HUES48 (cell line): ENCODE data around the gene PALM3.
A peak's percentile ranks its signal among the peaks of the same experiment; 100 is the strongest.
"Not testable (repeated sequence)": the region's sequence is repeated elsewhere in the genome, so short reads cannot be mapped to it uniquely, and the experiment has no call there.

ENCODE experiments used
- H3K27ac ChIP-seq: one replicate; pipeline ENCODE4 v1.7.0; 2013; ENCODE audit warnings: low read depth, low read length, inconsistent platforms
- H3K27me3 ChIP-seq: 2 replicates; pipeline ENCODE4 v1.6.1; 2013; ENCODE audit warnings: mild to moderate bottlenecking, low read length; ENCODE audit not compliant: control insufficient read depth, insufficient read depth
- H3K36me3 ChIP-seq: 2 replicates; pipeline ENCODE4 v1.6.1; 2013; ENCODE audit warnings: low read length; ENCODE audit not compliant: control insufficient read depth, insufficient read depth
- H3K4me1 ChIP-seq: 2 replicates; pipeline ENCODE4 v1.6.1; 2013; ENCODE audit warnings: mild to moderate bottlenecking, low read length; ENCODE audit not compliant: control insufficient read depth, insufficient read depth
- H3K4me3 ChIP-seq: 2 replicates; pipeline ENCODE4 v1.5.1; 2013; ENCODE audit warnings: mild to moderate bottlenecking, low read depth, low read length
- H3K9ac ChIP-seq: 2 replicates; pipeline ENCODE4 v1.6.1; 2013; ENCODE audit warnings: mild to moderate bottlenecking, low read depth, low read length, moderate library complexity
- H3K9me3 ChIP-seq: 2 replicates; pipeline ENCODE4 v1.6.1; 2013; ENCODE audit warnings: low read length; ENCODE audit not compliant: control insufficient read depth, insufficient read depth

Gene PALM3

GRCh38 chr19:14047866-14048265 lies 14.0 kb downstream of the PALM3 start:
- not testable (repeated sequence) for H3K9ac ChIP-seq, H3K27ac ChIP-seq, H3K4me1 ChIP-seq, H3K27me3 ChIP-seq, H3K9me3 ChIP-seq, H3K4me3 ChIP-seq, H3K36me3 ChIP-seq

GRCh38 chr19:14042659-14043608 lies 18.9 kb downstream of the PALM3 start:
- not testable (repeated sequence) for H3K4me1 ChIP-seq, H3K27me3 ChIP-seq, H3K36me3 ChIP-seq, H3K9ac ChIP-seq, H3K4me3 ChIP-seq, H3K9me3 ChIP-seq
- H3K27ac ChIP-seq = peak overlapping the region; percentile 55

GRCh38 chr19:14039181-14039580 lies 22.7 kb downstream of the PALM3 start:
- no peaks in the 10 kb centered on the region for H3K4me1 ChIP-seq
- no peak overlapping the region for H3K9ac ChIP-seq
- H3K27me3 ChIP-seq = no peaks in the 10 kb centered on the region
- H3K9me3 ChIP-seq = no peaks in the 10 kb centered on the region
- no peak overlapping the region for H3K4me3 ChIP-seq
- no peaks in the 10 kb centered on the region for H3K36me3 ChIP-seq
- no peak overlapping the region for H3K27ac ChIP-seq

- Histone ChIP-seq H3K27me3 (peaks cover 7% of the 10 kb centered on the region; the same call in 1 of the 2 replicates), H3K36me3 (no peaks in the 10 kb centered on the region)
These were observed 26.2 kb downstream of the PALM3 start for GRCh38 chr19:14035706-14036105.

GRCh38 chr19:14035159-14035558 lies 26.7 kb downstream of the PALM3 start:
- H3K9ac ChIP-seq, H3K9me3 ChIP-seq, H3K4me1 ChIP-seq, H3K27me3 ChIP-seq, H3K36me3 ChIP-seq, H3K27ac ChIP-seq, H3K4me3 ChIP-seq: not testable (repeated sequence)

More at GRCh38 chr19:14035706-14036105, 26.2 kb downstream of the PALM3 start:
- H3K4me3 ChIP-seq = no peak overlapping the region
- no peaks in the 10 kb centered on the region for H3K9me3 ChIP-seq
- H3K27ac ChIP-seq = no peak overlapping the region
- no peak overlapping the region for H3K9ac ChIP-seq
- no peaks in the 10 kb centered on the region for H3K4me1 ChIP-seq

GRCh38 chr19:14033946-14034345 lies 27.9 kb downstream of the PALM3 start:
- no peaks in the 10 kb centered on the region for H3K36me3 ChIP-seq
- H3K27me3 ChIP-seq = peaks cover 7% of the 10 kb centered on the region; the same call in 1 of the 2 replicates
- no peak overlapping the region for H3K9ac ChIP-seq
- H3K4me3 ChIP-seq = no peak overlapping the region
- no peaks in the 10 kb centered on the region for H3K4me1 ChIP-seq
- H3K9me3 ChIP-seq = no peaks in the 10 kb centered on the region
- H3K27ac ChIP-seq = no peak overlapping the region

- Histone ChIP-seq H3K36me3 (no peaks in the 10 kb centered on the region), H3K9ac (peak within 1 kb of the TSS; percentile 64), H3K9me3 (no peaks in the 10 kb centered on the region), H3K4me3 (peak within 1 kb of the TSS; percentile 82), H3K27ac (no peak within 1 kb of the TSS), H3K4me1 (no peaks in the 10 kb centered on the region), H3K27me3 (peaks cover 7% of the 10 kb centered on the region; the same call in 1 of the 2 replicates)
These were observed 30.0 kb downstream of the PALM3 start, which contains the start of gene IL27RA for GRCh38 chr19:14031719-14032480. Gene IL27RA, plus strand, starts transcription at chr19:14031762. Its CDS starts 111 bp downstream, at chr19:14031873.

GRCh38 chr19:14030997-14031718 lies 30.7 kb downstream of the PALM3 start:
- H3K4me3 ChIP-seq = peak overlapping the region; percentile 82
- H3K4me1 ChIP-seq = no peaks in the 10 kb centered on the region
- H3K36me3 ChIP-seq = no peaks in the 10 kb centered on the region
- no peak overlapping the region for H3K27ac ChIP-seq
- H3K27me3 ChIP-seq = peaks cover 7% of the 10 kb centered on the region; the same call in 1 of the 2 replicates
- no peak overlapping the region for H3K9ac ChIP-seq
- H3K9me3 ChIP-seq = no peaks in the 10 kb centered on the region

GRCh38 chr19:14028901-14029300 lies 33.0 kb downstream of the PALM3 start:
- Histone ChIP-seq H3K9ac (no peak overlapping the region), H3K4me3 (no peak overlapping the region), H3K27me3 (peaks cover 7% of the 10 kb centered on the region; the same call in 1 of the 2 replicates), H3K36me3 (no peaks in the 10 kb centered on the region), H3K27ac (no peak overlapping the region), H3K4me1 (no peaks in the 10 kb centered on the region), H3K9me3 (no peaks in the 10 kb centered on the region)

GRCh38 chr19:14027856-14028450 lies 33.9 kb downstream of the PALM3 start, which contains the start of gene RLN3:
Gene RLN3, plus strand, starts transcription at chr19:14028148. Its CDS starts 57 bp downstream, at chr19:14028205.
- Histone ChIP-seq H3K27ac (no peak within 1 kb of the TSS), H3K4me1 (peaks cover 3% of the 10 kb centered on the region; the same call in 1 of the 2 replicates), H3K36me3 (no peaks in the 10 kb centered on the region), H3K27me3 (peaks cover 7% of the 10 kb centered on the region; the same call in 1 of the 2 replicates), H3K9me3 (no peaks in the 10 kb centered on the region), H3K4me3 (no peak within 1 kb of the TSS), H3K9ac (no peak within 1 kb of the TSS)
